GM12878 (cell line): ENCODE data around the gene KASH5. TPM values are rescaled to one million over a fixed set of nuclear protein-coding genes. Genes with fewer than 3 reads are reported as not detected.

Source experiments
- ATAC-seq: fragments of 200-7000 bp; cut with Tn5 transposase; 3 replicates; pipeline ENCODE4 v1.9.1; 2020; ENCODE audit warnings: mild to moderate bottlenecking, moderate library complexity
- BruUV-seq: library from RNA; stranded (reverse); fragments of 400-500 nt; replicated peaks from 2 replicates; lab custom pipeline; 2021; lab: Mats Ljungman, UMichigan
- CTCF ChIA-PET: fragments of 300-600 bp; sonication (Branson Sonifier 250); formaldehyde crosslinking; extraction: SDS; loops from one replicate; lab custom pipeline; 2021; ENCODE audit warnings: inconsistent platforms; lab: Yijun Ruan, JAX
- POLR2A ChIA-PET: fragments of 350-600 bp; formaldehyde crosslinking; extraction: SDS; loops from one replicate; lab custom pipeline; 2021; ENCODE audit warnings: inconsistent platforms; lab: Charles Lee
- RAD21 ChIA-PET: fragments of 300-600 bp; sonication (Branson Sonifier 250); formaldehyde crosslinking; loops from one replicate; lab custom pipeline; 2023; ENCODE audit warnings: antibody characterized with exemption; ENCODE audit not compliant: unreplicated experiment; lab: Charles Lee
- SMC1A ChIA-PET: fragments of 300-600 bp; sonication (Branson Sonifier 250); formaldehyde crosslinking; loops from one replicate; lab custom pipeline; 2023; ENCODE audit not compliant: unreplicated experiment, uncharacterized antibody; lab: Charles Lee
- DNase-seq: peaks from one replicate; pipeline ENCODE4 v3.0.0-alpha.2; 2011; ENCODE audit warnings: low read depth, low spot score
- FAIRE-seq: peaks from 3 replicates; lab custom pipeline; 2011; peaks lifted over from hg19 to GRCh38; lab: Jason Lieb, UNC
- H2AFZ ChIP-seq: 2 replicates; pipeline ENCODE4 v1.6.0; 2011; ENCODE audit warnings: low read depth, low read length, control low read depth; ENCODE audit not compliant: control insufficient read depth
- H3K27ac ChIP-seq: 2 replicates; pipeline ENCODE4 v1.5.1; 2011; ENCODE audit warnings: control low read depth; ENCODE audit not compliant: control insufficient read depth, insufficient read depth
- H3K27me3 ChIP-seq, 2 experiments: replicated peaks in 1 of 2; 2 replicates each; pipeline versions ENCODE4 v1.6.0 to v1.6.1; 2011; ENCODE audit warnings: low read length in 1 of 2; ENCODE audit not compliant: control insufficient read depth in 2 of 2, insufficient read depth in 2 of 2
- H3K36me3 ChIP-seq, 2 experiments: 2 replicates each; pipeline ENCODE4 v1.5.1; 2011; ENCODE audit warnings: low read length in 1 of 2; ENCODE audit not compliant: control insufficient read depth in 2 of 2, insufficient read depth in 2 of 2
- H3K4me1 ChIP-seq: 2 replicates; pipeline ENCODE4 v1.6.1; 2011; ENCODE audit warnings: mild to moderate bottlenecking, low read length, moderate library complexity, mixed read lengths; ENCODE audit not compliant: control insufficient read depth, insufficient read depth
- H3K4me2 ChIP-seq: 2 replicates; pipeline ENCODE4 v1.6.0; 2011; ENCODE audit warnings: control low read depth; ENCODE audit not compliant: control insufficient read depth, insufficient read depth
- H3K4me3 ChIP-seq: fragments of 200-600 bp; sonication (generic); 2 replicates; pipeline ENCODE4 v1.5.1; 2016
- H3K79me2 ChIP-seq: 2 replicates; pipeline ENCODE4 v1.6.0; 2011; ENCODE audit warnings: low read length; ENCODE audit not compliant: control insufficient read depth, insufficient read depth
- H3K9ac ChIP-seq: 2 replicates; pipeline ENCODE4 v1.8.0; 2011; ENCODE audit warnings: low read length, control low read depth, mixed read lengths; ENCODE audit not compliant: control insufficient read depth, insufficient read depth
- H3K9me3 ChIP-seq: replicated peaks from 3 replicates; pipeline ENCODE4 v1.5.1; 2011; ENCODE audit warnings: mild to moderate bottlenecking, low read length; ENCODE audit not compliant: control insufficient read depth, insufficient read depth
- H4K20me1 ChIP-seq: 2 replicates; pipeline ENCODE4 v1.6.0; 2011; ENCODE audit not compliant: control insufficient read depth, insufficient read depth
- BMI1 ChIP-seq: fragments of 450-650 bp; IDR thresholded peaks from 2 replicates; pipeline ENCODE4 v1.6.1; 2016; ENCODE audit warnings: mild to moderate bottlenecking, moderate library complexity, borderline replicate concordance
- CREM ChIP-seq: IDR thresholded peaks from 2 replicates; pipeline ENCODE4 v1.6.1; 2014; ENCODE audit warnings: antibody characterized with exemption, low read depth
- CTCF ChIP-seq, 3 experiments: IDR thresholded peaks in 2 of 3; conservative IDR thresholded peaks in 1 of 3; 2 replicates each; pipeline ENCODE4 v1.5.1; 2011; ENCODE audit warnings: low read depth in 3 of 3, low read length in 3 of 3, mild to moderate bottlenecking in 3 of 3, control low read depth in 2 of 3, moderate library complexity in 2 of 3, inconsistent platforms in 1 of 3, mixed read lengths in 1 of 3; ENCODE audit not compliant: control insufficient read depth in 2 of 3, insufficient read depth in 1 of 3; ENCODE audit errors: extremely low read depth in 1 of 3
- CUX1 ChIP-seq: IDR thresholded peaks from 2 replicates; pipeline ENCODE4 v1.6.1; 2012; ENCODE audit warnings: improper control_type of control experiment, low read depth, low read length; ENCODE audit not compliant: insufficient replicate concordance
- HDAC6 ChIP-seq: fragments of 200-600 bp; sonication (generic); IDR thresholded peaks from one replicate; pipeline ENCODE4 v1.8.0; 2017; ENCODE audit warnings: antibody characterized with exemption; ENCODE audit not compliant: unreplicated experiment
- NR2C2 ChIP-seq: IDR thresholded peaks from 2 replicates; pipeline ENCODE4 v1.6.1; 2011; ENCODE audit warnings: borderline replicate concordance, low read depth; ENCODE audit not compliant: control insufficient read depth, insufficient read length
- POU2F2 ChIP-seq: IDR thresholded peaks from 3 replicates; pipeline ENCODE4 v1.6.1; 2011; ENCODE audit warnings: low read depth, mild to moderate bottlenecking, low read length, borderline replicate concordance
- SP1 ChIP-seq: IDR thresholded peaks from one replicate; pipeline ENCODE4 v1.6.1; 2011; ENCODE audit warnings: low read depth, low read length
- ZBTB40 ChIP-seq: fragments of 450-650 bp; IDR thresholded peaks from 2 replicates; pipeline ENCODE4 v1.6.1; 2016; ENCODE audit warnings: mild to moderate bottlenecking, moderate library complexity, borderline replicate concordance
- ZSCAN29 ChIP-seq: fragments of 450-650 bp; IDR thresholded peaks from 2 replicates; pipeline ENCODE4 v1.6.1; 2017; ENCODE audit warnings: mild to moderate bottlenecking, moderate library complexity
- WGBS: methylation state at CpG from one replicate; pipeline ENCODE4 v1.1.6; 2016; ENCODE audit warnings: low lambda C conversion rate; ENCODE audit not compliant: insufficient replicate concordance, insufficient coverage; ENCODE audit errors: missing lambda C conversion rate; 5-methylcytosine and 5-hydroxymethylcytosine counted together
- in situ Hi-C: fragments of 300-500 bp; cut with MboI; formaldehyde crosslinking; loops from 9 replicates; pipeline ENCODE4 v1.14.3; 2018; ENCODE audit warnings: mixed read lengths
- intact Hi-C: fragments of 100-400 bp; cut with micrococcal nuclease; formaldehyde crosslinking; loops from one replicate; pipeline ENCODE4 v1.14.2; 2022; ENCODE audit not compliant: unreplicated experiment
- polyA plus RNA-seq, 11 experiments: library from polyadenylated mRNA; depleted of rRNA in 4 of 11; unstranded in 6 of 11; stranded (reverse) in 5 of 11; fragments of >200 nt; fragmentation: Nextera tagmentation in 4 of 11; fragmentation: Illumina TruSeq in 1 of 11; extraction: Ambion mirVana in 4 of 11; extraction: Trizol in 1 of 11; gene quantifications; 1 replicate in 1 of 11; 2 replicates in 10 of 11; pipeline versions ENCODE4 v1.2.1 to v1.2.3, GENCODE V29; 2011 to 2016; ENCODE audit warnings: inconsistent platforms in 2 of 11, missing spikeins in 2 of 11, low read depth in 1 of 11
- total RNA-seq, 4 experiments: library from RNA; depleted of rRNA in 3 of 4; stranded (reverse); fragments of >200 nt in 3 of 4; fragmentation: Illumina TruSeq in 1 of 4; extraction: Trizol in 1 of 4; gene quantifications; 2 replicates each; pipeline versions ENCODE4 v1.2.1 to v1.2.3, GENCODE V29; 2013 to 2021

The KASH5 gene
- total and polyA plus RNA-seq, 10 of the 15 experiments (the other 5 are each of a cell fraction or from before 2014, with no cell fraction given): 0.03 to 0.06 (median 0.05) TPM; not detected in 7

- ATAC-seq (no peak), DNase-seq (no peak), FAIRE-seq (no peak)
- in situ Hi-C loops: no loop called here
- ChIA-PET SMC1A (interaction anchor here (0.5 to 2.1 kb wide), 6 partner anchors 11 to 120 kb away, joined by 3 to 7 read pairs (median 3); no protein-coding TSS in a partner anchor), CTCF (interaction anchor here (1.1 to 3.3 kb wide), 5 partner anchors 9 to 35 kb away, joined by 3 to 17 read pairs (median 4); no protein-coding TSS in a partner anchor), POLR2A (interaction anchor here (0.5 kb wide), 1 partner anchor 44 kb away, joined by 6 read pairs; no protein-coding TSS in a partner anchor), RAD21 (no interaction called here)
- peaks cover 21 to 39% of the 10 kb centered on the region in 2 experiments for H3K27me3 ChIP-seq
- no TSS peak for BruUV-seq
- no peaks in the 10 kb centered on the region for H3K9me3 ChIP-seq
- H3K27ac ChIP-seq: no peak overlapping the region
- intact Hi-C loops: no loop called here
- no peaks in the 10 kb centered on the region for H3K36me3 ChIP-seq
- peaks cover 4% of the 10 kb centered on the region for H3K4me1 ChIP-seq
- no peak overlapping the region for H3K9ac ChIP-seq
- 5% methylated on average over 27 of the region's 30 CpGs for WGBS
- H3K4me2 ChIP-seq: no peak overlapping the region
- no peaks in the 10 kb centered on the region for H4K20me1 ChIP-seq
- H3K79me2 ChIP-seq: no peaks in the 10 kb centered on the region
- no peak overlapping the region for H2AFZ ChIP-seq
- no peak overlapping the region for H3K4me3 ChIP-seq
- TF ChIP-seq HDAC6 (no peak), POU2F2 (no peak), ZSCAN29 (no peak), CTCF (IDR thresholded peaks at IDR 0.05 in 2 of 3, conservative IDR thresholded peaks at IDR 0.05 in 1 of 3; ENCODE audit: control insufficient read depth in 2 of 3, extremely low read depth in 1 of 3, insufficient read depth in 1 of 3, low read depth in 3 of 3, low read length in 3 of 3) (no peak), NR2C2 (no peak), BMI1 (no peak), CREM (no peak), SP1 (no peak), ZBTB40 (no peak), CUX1 (no peak)
Observed at GRCh38 chr19:49425922-49426592, 38.0 kb downstream of the KASH5 start.
